Motor neuron (in vitro differentiated cells): ENCODE data around the gene FADS6. TPM values are rescaled to one million over a fixed set of nuclear protein-coding genes. Genes with fewer than 3 reads are reported as not detected.

Source experiments
- ATAC-seq, 8 experiments: fragments of 200-7000 bp; cut with Tn5 transposase; replicated peaks in 6 of 8; 2 replicates each; pipeline ENCODE4 v1.8.0; 2021; ENCODE audit warnings: mild to moderate bottlenecking in 8 of 8, moderate library complexity in 8 of 8
- H3K27ac ChIP-seq, 2 donors: fragments of 250-450 bp; sonication (Bioruptor Pico); 2 replicates each; pipeline ENCODE4 v1.9.0; 2021; ENCODE audit warnings: antibody characterized with exemption in 2 of 2, mild to moderate bottlenecking in 2 of 2, moderate library complexity in 1 of 2
- H3K4me1 ChIP-seq, 2 donors: fragments of 250-450 bp; sonication (Bioruptor Pico); replicated peaks in 1 of 2; 2 replicates each; pipeline ENCODE4 v1.6.1; 2021; ENCODE audit warnings: antibody characterized with exemption in 2 of 2, mild to moderate bottlenecking in 2 of 2, moderate library complexity in 1 of 2
- H3K4me3 ChIP-seq, 5 donors: fragments of 250-450 bp; sonication (Bioruptor Pico); 2 replicates each; pipeline ENCODE4 v1.9.0; 2021; ENCODE audit warnings: antibody characterized with exemption in 5 of 5, mild to moderate bottlenecking in 5 of 5, moderate library complexity in 4 of 5
- WGBS, 10 experiments: fragments of 450-650 bp; shearing (Covaris generic); methylation state at CpG; one replicate each; pipeline ENCODE4 v1.0.0; 2022; 5-methylcytosine and 5-hydroxymethylcytosine counted together
- in situ Hi-C, 9 experiments: fragments of 400-800 bp; cut with MboI; loops; one replicate each; pipeline ENCODE4 v1.15.0; 2021; ENCODE audit warnings: low sequenced_read_pairs in 9 of 9, low pct_unique_long_range_greater_than_20kb in 2 of 9; ENCODE audit not compliant: unreplicated experiment in 9 of 9
- total RNA-seq, 8 experiments: library from RNA; unstranded; fragments of 300-600 nt; gene quantifications; 2 replicates each; pipeline versions ENCODE4 v1.2.3 to v1.2.4, GENCODE V29; 2022

FADS6 gene
- total RNA-seq, 8 experiments from 2014 or later: 0.11 to 0.85 (median 0.25) TPM; not detected in 2

- Histone ChIP-seq H3K4me1 (peaks cover 23 to 34% of the 10 kb centered on the region in 2 donors), H3K27ac (no peak within 1 kb of the TSS), H3K4me3 (peak within 1 kb of the TSS; percentile 9 to 33 (median 31))
- ATAC-seq: no peak
- in situ Hi-C loops: no loop called here
- 0 to 20% (median 2%) methylated on average over 3 to 14 of the region's 54 CpGs; no CpG with 5 or more reads in 5 of the 10 experiments for WGBS, 10 experiments
Observed at GRCh38 chr17:74924250-74924948, 31.0 kb upstream of the FADS6 start, which contains the start of gene OTOP2. TSS of gene OTOP2 (plus strand) at chr17:74924273. CDS start at chr17:74924633, 360 bp downstream.

DNA sequence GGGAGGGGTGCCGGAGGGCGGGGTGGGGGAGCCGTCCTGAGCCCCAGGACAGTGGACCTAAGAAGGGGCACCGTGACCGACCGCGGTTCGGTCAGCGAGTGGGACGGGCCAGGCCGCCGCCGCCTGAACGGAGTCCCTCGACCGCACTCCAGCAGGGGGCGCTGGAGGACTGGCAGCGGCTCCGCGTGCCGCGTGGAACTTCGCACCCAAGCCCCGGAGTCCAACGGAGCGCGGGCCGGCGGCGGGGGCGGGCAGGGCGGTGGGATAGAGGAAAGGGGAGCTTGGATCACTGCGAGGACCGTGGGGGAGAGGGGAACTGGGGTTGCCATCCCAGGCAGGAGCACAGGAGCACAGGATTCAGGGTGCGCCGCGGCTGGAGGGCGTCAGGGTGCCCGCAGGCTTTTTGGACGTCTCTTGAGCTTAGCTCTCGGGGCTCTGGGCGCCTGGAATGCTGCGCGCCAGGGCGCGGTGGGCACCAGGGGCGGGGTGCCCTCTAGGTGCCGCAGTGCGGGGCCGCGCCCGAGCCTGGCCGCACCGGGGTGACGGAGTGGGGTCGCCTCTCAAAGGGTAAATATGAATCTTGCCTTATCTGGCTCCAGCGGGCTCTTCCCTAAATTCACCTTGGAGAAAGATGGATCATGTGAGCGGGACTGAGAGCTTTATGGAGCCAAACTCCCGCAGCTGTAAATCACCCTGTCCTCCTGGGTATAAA is 30.3 kb upstream of the FADS6 start:
- peaks cover 23 to 34% of the 10 kb centered on the region in 2 donors for H3K4me1 ChIP-seq
- WGBS, 10 experiments: 7% methylated on average over 3 of the region's 59 CpGs; no CpG with 5 or more reads in 9 of the 10 experiments
- peak overlapping the region; percentile 9 to 33 (median 31) for H3K4me3 ChIP-seq
- ATAC-seq: peak; percentile 53 to 86 (median 64)
- H3K27ac ChIP-seq: no peak overlapping the region
- in situ Hi-C loops: no loop called here

DNA sequence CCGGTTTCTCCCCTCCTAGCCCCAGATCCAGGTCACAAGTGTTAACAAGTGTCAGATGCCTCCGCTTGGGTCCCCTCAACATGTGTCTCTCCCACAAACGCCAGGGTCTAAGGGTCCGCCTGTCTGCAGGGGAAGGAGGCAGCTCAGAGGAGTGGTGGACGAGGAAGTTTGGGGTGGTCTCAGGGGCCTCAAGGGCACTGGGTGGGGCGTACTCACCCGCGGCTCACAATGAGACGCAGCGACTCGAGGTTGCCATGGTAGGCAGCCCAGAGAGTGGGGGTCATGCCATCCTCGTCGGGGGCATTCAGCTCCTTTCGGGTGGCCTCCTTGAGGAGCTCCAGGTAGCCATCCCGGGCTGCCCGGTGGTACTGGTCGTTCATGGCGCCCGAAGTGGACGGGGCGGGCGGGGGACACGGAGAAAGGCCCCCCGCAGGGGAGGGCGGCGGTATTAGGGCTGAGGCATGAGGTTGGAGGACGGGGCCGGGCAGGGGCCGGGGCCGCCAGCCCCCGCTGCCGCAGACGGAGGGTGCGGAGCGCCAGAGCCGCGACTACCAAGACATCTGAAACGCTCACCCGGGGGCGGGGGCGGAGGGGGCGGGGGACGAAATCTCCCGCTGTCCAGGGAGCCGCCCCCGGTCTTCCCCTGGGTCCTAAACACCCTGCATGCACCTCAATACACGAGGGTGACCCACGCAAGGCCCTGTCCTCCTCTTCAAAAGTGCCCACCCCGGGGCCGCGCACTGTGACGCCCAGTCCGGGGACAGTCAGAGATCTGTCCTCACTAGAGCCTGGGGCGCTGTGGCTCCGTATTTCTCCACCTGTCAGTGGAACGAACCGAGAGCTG is 29.5 kb upstream of the FADS6 start, which contains the start of gene USH1G:
USH1G (minus strand) TSS at position 562 of the 844 bp plus-strand sequence; CDS start at position 380, 182 bp downstream.
- in situ Hi-C loops: no loop called here

DNA sequence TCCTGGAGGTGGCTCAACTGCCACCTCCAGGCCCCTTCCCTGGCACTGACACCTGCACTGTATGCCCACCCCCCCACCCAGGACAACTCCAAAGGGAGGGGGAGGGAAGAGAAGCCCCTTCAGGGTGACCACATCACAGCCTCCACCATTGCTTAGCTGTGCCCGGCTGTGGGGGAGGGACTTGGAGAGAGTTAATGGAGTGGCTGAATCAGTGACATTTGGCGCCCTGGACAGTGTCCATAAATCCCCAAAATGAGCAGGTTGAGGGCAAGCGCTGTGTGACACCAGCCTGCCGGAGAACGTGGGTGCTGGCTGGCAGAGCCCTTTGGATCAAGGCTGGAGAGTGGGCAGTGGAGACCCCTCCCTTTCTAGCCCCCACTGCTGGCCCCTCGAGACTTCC is 28.7 kb upstream of the FADS6 start:
- H3K4me1 ChIP-seq: peaks cover 23 to 34% of the 10 kb centered on the region in 2 donors
- ATAC-seq: peak in 3 of 8 experiments; percentile 14 to 19 (median 16)
- H3K4me3 ChIP-seq: no peak overlapping the region
- H3K27ac ChIP-seq: no peak overlapping the region
- WGBS, 10 experiments: 0 to 100% (median 50%) methylated on average over 1 to 2 of the region's 6 CpGs; no CpG with 5 or more reads in 7 of the 10 experiments
- in situ Hi-C loops: no loop called here

More for the DNA sequence above, 29.5 kb upstream of the FADS6 start, which contains the start of gene USH1G:
- Histone ChIP-seq H3K27ac (no peak within 1 kb of the TSS), H3K4me3 (peak within 1 kb of the TSS; percentile 9 to 33 (median 31)), H3K4me1 (peaks cover 23 to 34% of the 10 kb centered on the region in 2 donors)
- WGBS, 10 experiments: 20% methylated on average over 1 of the region's 57 CpGs; no CpG with 5 or more reads in 9 of the 10 experiments
- ATAC-seq: peak; percentile 19 to 73 (median 60)

DNA sequence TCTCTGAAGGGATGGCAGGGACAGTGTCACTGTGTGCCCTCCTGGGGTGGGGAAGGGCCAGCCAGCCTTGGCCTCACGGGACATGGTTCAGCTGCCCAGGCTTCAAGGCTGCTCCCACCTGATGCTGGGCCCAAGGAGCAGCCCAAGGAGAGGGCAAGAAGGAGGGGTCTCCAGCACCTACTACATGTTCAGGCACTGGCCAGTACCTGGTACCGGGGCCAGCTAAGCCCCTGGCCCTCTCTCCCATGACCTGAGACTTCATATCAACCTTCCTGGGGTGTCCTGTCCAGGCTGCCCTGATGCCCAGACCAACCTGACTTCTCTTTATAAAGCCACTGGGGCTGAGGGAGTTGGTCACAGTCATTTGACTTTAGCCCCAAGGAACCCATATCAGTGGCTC is 28.3 kb upstream of the FADS6 start:
- no peak overlapping the region for H3K27ac ChIP-seq
- WGBS, 10 experiments: 80 to 100% (median 100%) methylated on average over 1 of the region's 2 CpGs; no CpG with 5 or more reads in 7 of the 10 experiments
- no peak for ATAC-seq
- H3K4me3 ChIP-seq: no peak overlapping the region
- H3K4me1 ChIP-seq: peaks cover 23 to 34% of the 10 kb centered on the region in 2 donors
- in situ Hi-C loops: no loop called here

DNA sequence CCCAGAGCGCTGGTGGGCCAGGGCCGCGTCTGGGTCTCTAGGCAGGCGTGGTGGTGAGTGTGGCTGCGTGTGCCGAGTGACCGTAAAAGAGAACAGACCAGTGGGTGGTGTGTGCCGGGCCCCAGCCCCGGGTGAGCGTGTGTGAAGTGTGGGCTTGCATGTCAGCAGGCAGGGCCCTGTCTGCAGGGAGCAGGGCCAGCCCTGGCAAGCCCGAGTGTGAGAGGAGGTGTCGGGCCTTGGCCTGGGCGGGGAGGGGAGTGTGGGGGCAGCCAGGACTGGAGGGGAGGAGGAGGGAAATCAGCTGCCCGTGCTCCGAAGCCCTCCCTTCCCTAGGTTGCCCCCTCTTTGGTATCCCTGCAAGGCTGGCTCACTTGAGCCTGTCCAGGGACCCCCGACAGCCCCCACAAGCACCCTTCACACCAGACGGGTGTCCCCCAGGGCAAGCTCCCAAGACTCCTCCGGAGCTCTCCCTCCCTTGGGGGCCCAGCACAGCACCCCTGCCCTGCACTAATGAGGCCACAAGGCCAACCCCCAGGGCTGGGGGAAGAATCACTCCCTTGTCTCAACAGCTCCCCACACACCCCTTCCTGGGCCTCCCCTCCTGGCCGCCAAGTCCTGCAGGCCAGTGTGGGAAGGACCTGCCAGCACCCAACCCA is 27.7 kb upstream of the FADS6 start:
- peak; percentile 4 to 53 (median 31) for ATAC-seq
- Histone ChIP-seq H3K27ac (no peak overlapping the region), H3K4me3 (no peak overlapping the region), H3K4me1 (peaks cover 23 to 34% of the 10 kb centered on the region in 2 donors)
- in situ Hi-C loops: no loop called here
- WGBS, 10 experiments: 52% methylated on average over 4 of the region's 19 CpGs; no CpG with 5 or more reads in 9 of the 10 experiments

- in situ Hi-C loops: no loop called here
- H3K4me1 ChIP-seq: peaks cover 23 to 34% of the 10 kb centered on the region in 2 donors
- no peak overlapping the region for H3K4me3 ChIP-seq
- no peak overlapping the region for H3K27ac ChIP-seq
- WGBS, 10 experiments: no CpG with 5 or more reads among the region's 6 CpGs
- peak in 3 of 8 experiments; percentile 30 to 56 (median 45) for ATAC-seq
Observed at GRCh38 chr17:74920642-74921025, 27.2 kb upstream of the FADS6 start.

DNA sequence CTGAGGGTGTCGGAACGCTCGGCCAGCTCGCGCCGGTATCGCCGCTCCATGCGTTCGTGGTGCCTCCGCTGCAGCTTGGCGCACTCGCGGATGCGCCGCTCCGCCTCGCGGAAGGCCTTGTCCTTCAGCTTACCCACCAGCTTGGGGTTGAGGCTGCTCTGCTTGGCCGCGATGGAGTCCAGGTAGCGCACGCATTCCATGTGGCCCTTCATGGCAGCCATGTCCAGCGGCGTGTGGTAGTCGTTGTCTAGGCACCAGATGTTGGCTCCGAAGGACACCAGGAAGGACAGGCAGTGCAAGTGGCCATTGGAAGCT is 26.8 kb upstream of the FADS6 start:
- in situ Hi-C loops: no loop called here
- H3K4me3 ChIP-seq: no peak overlapping the region
- WGBS, 10 experiments: 20 to 98% (median 43%) methylated on average over 2 to 13 of the region's 27 CpGs; no CpG with 5 or more reads in 5 of the 10 experiments
- peaks cover 23 to 34% of the 10 kb centered on the region in 2 donors for H3K4me1 ChIP-seq
- ATAC-seq: no peak
- no peak overlapping the region for H3K27ac ChIP-seq

GRCh38 chr17:74919440-74920305 is 26.2 kb upstream of the FADS6 start:
- 13 to 100% (median 40%) methylated on average over 1 to 7 of the region's 67 CpGs; no CpG with 5 or more reads in 3 of the 10 experiments for WGBS, 10 experiments
- ATAC-seq: peak in 4 of 8 experiments; percentile 6 to 26 (median 16)

DNA sequence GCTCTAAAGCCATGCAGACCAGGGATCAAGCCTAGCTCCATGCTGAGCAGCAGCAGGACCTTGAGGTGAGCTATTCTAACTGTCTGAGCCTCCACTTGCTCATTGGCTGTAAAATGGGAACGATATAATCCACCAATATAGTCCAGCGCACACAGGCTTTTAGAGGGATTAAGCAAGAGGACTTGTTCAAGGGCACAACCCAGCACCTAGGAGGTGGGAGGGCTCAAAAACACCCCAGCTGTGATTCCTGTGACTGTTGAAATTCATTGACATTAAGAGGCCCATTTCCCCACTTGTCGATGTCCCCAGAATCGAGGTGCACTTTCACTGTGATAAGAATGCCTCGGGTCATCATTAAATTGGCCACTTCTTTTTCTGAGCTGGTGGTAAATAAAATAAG is 25.5 kb upstream of the FADS6 start:
- in situ Hi-C loops: no loop called here
- WGBS, 10 experiments: 67 to 100% (median 100%) methylated on average over 1 to 5 of the region's 5 CpGs; no CpG with 5 or more reads in 3 of the 10 experiments
- Histone ChIP-seq H3K4me1 (peaks cover 23 to 25% of the 10 kb centered on the region in 2 donors), H3K4me3 (no peak overlapping the region), H3K27ac (no peak overlapping the region)
- no peak for ATAC-seq

More at GRCh38 chr17:74919440-74920305, 26.2 kb upstream of the FADS6 start:
- in situ Hi-C loops: no loop called here
- no peak overlapping the region for H3K4me3 ChIP-seq
- peaks cover 23 to 32% of the 10 kb centered on the region in 2 donors for H3K4me1 ChIP-seq
- H3K27ac ChIP-seq: no peak overlapping the region

DNA sequence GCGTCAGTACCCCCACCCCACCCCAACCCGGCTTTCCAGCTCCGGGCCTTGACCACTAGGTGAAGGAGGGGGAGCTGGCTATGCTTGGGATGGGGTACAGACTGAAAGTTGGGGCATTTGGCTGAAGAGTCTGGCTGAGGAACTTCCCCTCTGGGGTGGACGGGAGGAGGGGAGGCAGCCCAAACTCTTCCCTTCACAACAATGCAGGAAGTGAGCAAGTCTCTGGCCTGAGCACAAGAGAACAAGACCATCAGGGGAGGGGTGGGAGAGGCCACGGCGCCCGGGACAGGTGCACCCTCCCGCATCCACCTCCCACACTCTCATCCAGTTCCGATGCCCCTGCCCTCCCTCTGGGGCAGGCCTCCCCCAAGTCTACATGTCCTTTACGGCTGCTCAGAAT is 24.0 kb upstream of the FADS6 start:
- in situ Hi-C loops: no loop called here
- Histone ChIP-seq H3K27ac (no peak overlapping the region), H3K4me3 (no peak overlapping the region), H3K4me1 (peaks cover 13 to 14% of the 10 kb centered on the region in 2 donors)
- 20 to 80% methylated on average over 1 to 2 of the region's 10 CpGs; no CpG with 5 or more reads in 8 of the 10 experiments for WGBS, 10 experiments
- ATAC-seq: no peak
